HUDEP-2 (cell line): ENCODE measurements around the gene STAG3.
"Not testable (repeated sequence)": the region's sequence is repeated elsewhere in the genome, so short reads cannot be mapped to it uniquely, and the experiment has no call there.

Experiments
- DNase-seq, 76 experiments: peaks; one replicate each; lab custom pipeline; 2025; ENCODE audit not compliant: unreplicated experiment in 76 of 76; lab: John Stamatoyannopoulos, UW

STAG3 gene

GRCh38 chr7:100200693-100201092, 23.0 kb downstream of the STAG3 start:
- DNase-seq = no peak

- DNase-seq = no peak
Measured at GRCh38 chr7:100204454-100204853, 26.7 kb downstream of the STAG3 start.

- DNase-seq = peak in 1 of 76 experiments; percentile 1
Measured at GRCh38 chr7:100208911-100209408, 31.2 kb downstream of the STAG3 start.

- DNase-seq = no peak
Measured at GRCh38 chr7:100209493-100209892, 31.8 kb downstream of the STAG3 start.

- DNase-seq = no peak
Measured at GRCh38 chr7:100210805-100211204, 33.1 kb downstream of the STAG3 start.

GRCh38 chr7:100211342-100211780, 33.6 kb downstream of the STAG3 start:
- DNase-seq = no peak

GRCh38 chr7:100212631-100213286, 35.0 kb downstream of the STAG3 start:
- DNase-seq = no peak

GRCh38 chr7:100213672-100214071, 36.0 kb downstream of the STAG3 start:
- DNase-seq = no peak

- not testable (repeated sequence) for DNase-seq
Measured at GRCh38 chr7:100214356-100214755, 36.6 kb downstream of the STAG3 start.

- no peak for DNase-seq
Measured at GRCh38 chr7:100215895-100216294, 38.2 kb downstream of the STAG3 start.

- DNase-seq = peak in 71 of 76 experiments; percentile 3 to 86 (median 62)
Measured at GRCh38 chr7:100217934-100218333, 40.2 kb downstream of the STAG3 start.

GRCh38 chr7:100219271-100219737, 41.6 kb downstream of the STAG3 start:
- no peak for DNase-seq

GRCh38 chr7:100219801-100220585, 42.3 kb downstream of the STAG3 start, which contains the start of gene PVRIG:
PVRIG (plus strand) TSS chr7:100219949; CDS start chr7:100219971, 22 bp downstream.
- DNase-seq = not testable (repeated sequence)

GRCh38 chr7:100220586-100221230, 43.0 kb downstream of the STAG3 start:
- no peak for DNase-seq

GRCh38 chr7:100221231-100221718, 43.6 kb downstream of the STAG3 start:
- no peak for DNase-seq

GRCh38 chr7:100221767-100222444, 44.2 kb downstream of the STAG3 start:
- no peak for DNase-seq

GRCh38 chr7:100222445-100223132, 44.9 kb downstream of the STAG3 start:
- no peak for DNase-seq

- not testable (repeated sequence) for DNase-seq
Measured at GRCh38 chr7:100223376-100223927, 45.7 kb downstream of the STAG3 start.

GRCh38 chr7:100224891-100225290, 47.2 kb downstream of the STAG3 start:
- DNase-seq = not testable (repeated sequence)
